Cardiac fibroblast (primary cell): ENCODE data around the gene PDLIM4.

Experiments
- DNase-seq, 2 donors: peaks; one replicate each; pipeline versions ENCODE4 v3.0.0 to v3.0.0-alpha.2; 2010; ENCODE audit warnings: low read depth in 2 of 2
- H3K4me3 ChIP-seq, 2 donors: replicated peaks in 1 of 2; 1 replicate in 1 of 2; 2 replicates in 1 of 2; pipeline ENCODE4 v1.5.1; 2011; ENCODE audit warnings: low read depth in 2 of 2, low read length in 2 of 2, mild to moderate bottlenecking in 2 of 2, moderate library complexity in 1 of 2
- CTCF ChIP-seq: IDR thresholded peaks from one replicate; pipeline ENCODE4 v1.5.1; 2011; ENCODE audit warnings: low read depth, mild to moderate bottlenecking, low read length, inconsistent platforms

Gene PDLIM4

GRCh38 chr5:132270335-132270665 is 12.8 kb downstream of the PDLIM4 start:
- no peak overlapping the region for H3K4me3 ChIP-seq
- TF ChIP-seq CTCF, result no peak
- DNase-seq, result no peak

DNA sequence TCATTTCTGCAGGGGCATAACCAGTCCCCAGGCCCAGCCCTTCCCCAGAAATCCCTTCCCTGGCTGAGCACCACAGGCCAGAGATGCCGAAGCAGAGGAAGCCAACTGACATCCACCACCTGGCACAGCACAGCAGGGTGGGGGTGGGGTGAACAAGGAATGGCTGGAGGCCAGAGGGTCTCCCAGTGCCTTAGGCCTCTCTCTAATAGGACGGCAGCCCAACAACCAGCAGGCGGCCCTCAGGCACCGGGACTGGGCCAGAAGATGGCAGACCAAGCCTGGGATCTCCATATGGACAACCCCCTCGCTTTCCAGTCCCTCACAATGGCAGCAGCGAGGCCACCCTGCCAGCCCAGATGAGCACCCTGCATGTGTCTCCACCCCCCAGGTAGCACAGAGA is 13.2 kb downstream of the PDLIM4 start:
- no peak for TF ChIP-seq CTCF
- no peak overlapping the region for H3K4me3 ChIP-seq
- no peak for DNase-seq

DNA sequence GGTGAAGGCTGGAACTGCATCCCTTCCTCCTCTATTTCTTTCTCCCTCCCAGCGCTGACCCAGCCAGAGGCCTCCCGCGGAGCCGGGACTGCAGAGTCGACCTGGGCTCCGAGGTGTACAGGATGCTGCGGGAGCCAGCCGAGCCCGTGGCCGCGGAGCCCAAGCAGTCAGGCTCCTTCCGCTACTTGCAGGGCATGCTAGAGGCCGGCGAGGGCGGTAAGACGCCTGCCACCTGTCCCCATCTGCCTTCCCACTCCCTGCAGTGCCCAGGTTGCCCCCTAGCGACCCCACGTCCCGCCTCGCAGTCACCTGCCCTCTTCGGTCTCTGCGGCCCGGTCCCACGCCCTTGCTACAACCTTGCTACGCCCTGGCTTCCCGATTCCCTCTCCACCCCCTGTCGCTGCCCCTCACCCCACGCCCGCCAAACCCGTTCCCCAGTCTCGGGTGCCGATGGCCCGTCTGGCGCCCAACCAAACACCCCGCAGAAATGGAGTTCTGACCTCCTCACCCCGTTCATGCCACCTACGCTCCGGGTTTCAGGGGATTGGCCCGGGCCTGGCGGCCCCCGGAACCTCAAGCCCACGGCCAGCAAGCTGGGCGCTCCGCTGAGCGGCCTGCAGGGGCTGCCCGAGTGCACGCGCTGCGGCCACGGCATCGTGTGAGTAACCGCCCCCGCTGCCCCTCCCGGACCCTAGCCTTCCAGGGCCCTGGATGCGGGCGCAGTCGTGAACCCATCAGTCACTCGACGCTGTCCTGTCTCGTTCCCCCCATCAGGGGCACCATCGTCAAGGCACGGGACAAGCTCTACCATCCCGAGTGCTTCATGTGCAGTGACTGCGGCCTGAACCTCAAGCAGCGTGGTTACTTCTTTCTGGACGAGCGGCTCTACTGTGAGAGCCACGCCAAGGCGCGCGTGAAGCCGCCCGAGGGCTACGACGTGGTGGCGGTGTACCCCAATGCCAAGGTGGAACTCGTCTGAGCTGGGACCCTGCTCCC is 14.1 kb downstream of the PDLIM4 start:
- H3K4me3 ChIP-seq, result no peak overlapping the region
- DNase-seq, result no peak
- TF ChIP-seq CTCF, result no peak

GRCh38 chr5:132272311-132273210 is 15.1 kb downstream of the PDLIM4 start:
- peak; percentile 85 for TF ChIP-seq CTCF
- H3K4me3 ChIP-seq, result no peak overlapping the region
- peak; percentile 65 to 71 for DNase-seq

DNA sequence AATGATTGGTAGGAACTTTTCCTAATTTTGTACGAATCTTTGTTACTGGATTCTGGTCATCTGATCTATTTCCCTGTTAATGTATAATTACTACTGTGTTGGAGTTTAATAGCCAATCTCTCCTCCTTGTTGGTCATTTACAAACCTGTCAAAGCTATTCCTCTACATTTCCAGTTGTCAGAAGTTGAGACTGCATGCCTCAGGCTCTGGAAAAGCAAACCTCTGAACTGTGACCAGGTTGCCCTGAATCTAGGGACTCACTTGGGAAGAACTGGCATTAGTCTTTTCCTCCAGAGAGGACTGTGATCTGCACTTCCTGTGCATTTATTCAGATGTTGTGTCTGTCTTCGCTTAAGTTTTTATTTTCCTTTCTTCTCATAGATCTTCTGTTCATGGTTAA is 16.1 kb downstream of the PDLIM4 start:
- no peak for DNase-seq
- no peak overlapping the region for H3K4me3 ChIP-seq
- TF ChIP-seq CTCF, result no peak

GRCh38 chr5:132274050-132274792 is 16.7 kb downstream of the PDLIM4 start:
- no peak for DNase-seq
- H3K4me3 ChIP-seq, result no peak overlapping the region
- no peak for TF ChIP-seq CTCF
